Hematopoietic multipotent progenitor cell treated with erythropoietin and hydrocortisone succinate and interleukin-3 and kit ligand, for 17 days (in vitro differentiated cells): ENCODE data around the gene PTTG1.

Source experiments
- DNase-seq: peaks from one replicate; pipeline ENCODE4 v3.0.0-alpha.2; 2015; ENCODE audit warnings: low spot score

The PTTG1 gene

GRCh38 chr5:160473681-160474080 is 52.0 kb downstream of the PTTG1 start:
- DNase-seq = no peak

GRCh38 chr5:160474084-160474483 is 52.4 kb downstream of the PTTG1 start:
- DNase-seq = no peak

GRCh38 chr5:160475864-160476438 is 54.3 kb downstream of the PTTG1 start:
- no peak for DNase-seq

GRCh38 chr5:160477266-160477970 is 55.8 kb downstream of the PTTG1 start:
- DNase-seq = no peak

GRCh38 chr5:160478163-160478562 is 56.5 kb downstream of the PTTG1 start:
- no peak for DNase-seq
